IMR-90 (cell line): ENCODE measurements around the gene TAF1D. TPM values are rescaled to one million over a fixed set of nuclear protein-coding genes. Genes with fewer than 3 reads are reported as not detected.

Experiments used
- ATAC-seq: fragments of 200-7000 bp; cut with Tn5 transposase; 2 replicates; pipeline ENCODE4 v1.9.1; 2020; ENCODE audit warnings: low read depth, mild to moderate bottlenecking, moderate library complexity
- BruUV-seq: library from RNA; stranded (reverse); fragments of 400-500 nt; replicated peaks from 2 replicates; lab custom pipeline; 2021; lab: Mats Ljungman, UMichigan
- CTCF ChIA-PET: fragments of 300-600 bp; formaldehyde crosslinking; extraction: SDS; loops from one replicate; lab custom pipeline; 2021; ENCODE audit warnings: antibody characterized with exemption; lab: Yijun Ruan, JAX
- POLR2A ChIA-PET: fragments of 300-600 bp; sonication (Branson Sonifier 250); formaldehyde crosslinking; loops from one replicate; lab custom pipeline; 2022; ENCODE audit warnings: antibody characterized with exemption; ENCODE audit not compliant: unreplicated experiment; lab: Charles Lee
- DNase-seq: peaks from one replicate; pipeline ENCODE4 v3.0.0; 2013
- H2AFZ ChIP-seq: replicated peaks from 2 replicates; pipeline ENCODE3; 2013; ENCODE audit warnings: low read length, mild to moderate bottlenecking; ENCODE audit not compliant: poor library complexity
- H2AK5ac ChIP-seq: 2 replicates; pipeline ENCODE4 v1.6.1; 2013; ENCODE audit warnings: low read depth, low read length, inconsistent platforms
- H2AK9ac ChIP-seq: replicated peaks from 2 replicates; pipeline ENCODE3; 2013; ENCODE audit warnings: mild to moderate bottlenecking, low read depth, low read length, moderate library complexity; ENCODE audit not compliant: poor library complexity
- H2BK120ac ChIP-seq: 2 replicates; pipeline ENCODE4 v1.6.1; 2013; ENCODE audit warnings: low read depth, low read length, inconsistent platforms
- H2BK15ac ChIP-seq: 3 replicates; pipeline ENCODE4 v1.6.1; 2013; ENCODE audit warnings: low read depth, low read length, inconsistent platforms
- H2BK20ac ChIP-seq: 2 replicates; pipeline ENCODE4 v1.6.1; 2013; ENCODE audit warnings: low read depth, mild to moderate bottlenecking, inconsistent platforms, low read length, moderate library complexity
- H2BK5ac ChIP-seq: 2 replicates; pipeline ENCODE4 v1.6.1; 2013; ENCODE audit warnings: mild to moderate bottlenecking, low read depth, low read length, inconsistent platforms; ENCODE audit not compliant: poor library complexity, severe bottlenecking
- H3K14ac ChIP-seq: replicated peaks from 2 replicates; pipeline ENCODE4 v1.6.1; 2013; ENCODE audit warnings: low read depth, low read length, inconsistent platforms
- H3K18ac ChIP-seq: 2 replicates; pipeline ENCODE4 v1.6.1; 2013; ENCODE audit warnings: low read depth, low read length, control low read depth
- H3K23ac ChIP-seq: 2 replicates; pipeline ENCODE4 v1.6.1; 2013; ENCODE audit warnings: low read depth, low read length, inconsistent platforms
- H3K27ac ChIP-seq: 2 replicates; pipeline ENCODE4 v1.5.1; 2013; ENCODE audit warnings: mild to moderate bottlenecking, control low read depth, low read length; ENCODE audit not compliant: insufficient read depth
- H3K27me3 ChIP-seq: 2 replicates; pipeline ENCODE4 v1.6.1; 2013; ENCODE audit warnings: low read length; ENCODE audit not compliant: control insufficient read depth, insufficient read depth
- H3K36me3 ChIP-seq: 2 replicates; pipeline ENCODE4 v1.6.1; 2013; ENCODE audit warnings: low read length, mixed read lengths; ENCODE audit not compliant: control insufficient read depth, insufficient read depth
- H3K4ac ChIP-seq: 2 replicates; pipeline ENCODE4 v1.6.1; 2013; ENCODE audit warnings: low read depth, low read length, inconsistent platforms
- H3K4me1 ChIP-seq: 2 replicates; pipeline ENCODE4 v1.6.1; 2013; ENCODE audit warnings: low read length, mixed read lengths; ENCODE audit not compliant: control insufficient read depth, insufficient read depth
- H3K4me2 ChIP-seq: 2 replicates; pipeline ENCODE4 v1.6.1; 2013; ENCODE audit warnings: low read depth, mild to moderate bottlenecking, control low read depth, low read length, moderate library complexity
- H3K4me3 ChIP-seq: 2 replicates; pipeline ENCODE4 v1.5.1; 2013; ENCODE audit warnings: low read depth, mild to moderate bottlenecking, control low read depth, low read length, moderate library complexity; ENCODE audit not compliant: insufficient read depth
- H3K56ac ChIP-seq: 2 replicates; pipeline ENCODE4 v1.6.1; 2013; ENCODE audit warnings: low read length, inconsistent platforms; ENCODE audit not compliant: insufficient read depth; ENCODE audit errors: extremely low read depth
- H3K79me1 ChIP-seq, 2 experiments: 2 replicates each; pipeline ENCODE4 v1.6.1; 2013; ENCODE audit warnings: low read length in 2 of 2, inconsistent platforms in 1 of 2, low read depth in 1 of 2
- H3K9ac ChIP-seq: 2 replicates; pipeline ENCODE4 v1.6.1; 2013; ENCODE audit warnings: low read depth, low read length, control low read depth
- H3K9me1 ChIP-seq: 2 replicates; pipeline ENCODE4 v1.6.1; 2013; ENCODE audit warnings: low read length, inconsistent platforms; ENCODE audit not compliant: insufficient read depth
- H3K9me3 ChIP-seq: 2 replicates; pipeline ENCODE4 v1.6.1; 2013; ENCODE audit warnings: low read length; ENCODE audit not compliant: control insufficient read depth, insufficient read depth
- H4K20me1 ChIP-seq: 2 replicates; pipeline ENCODE4 v1.6.1; 2013; ENCODE audit warnings: low read length, inconsistent platforms; ENCODE audit not compliant: insufficient read depth
- H4K5ac ChIP-seq: 2 replicates; pipeline ENCODE4 v1.6.1; 2013; ENCODE audit warnings: mild to moderate bottlenecking, low read depth, low read length, control low read depth
- H4K8ac ChIP-seq, 2 experiments: 2 replicates each; pipeline ENCODE4 v1.6.1; 2013; ENCODE audit warnings: low read depth in 2 of 2, low read length in 2 of 2, control low read depth in 1 of 2, inconsistent platforms in 1 of 2
- H4K91ac ChIP-seq: 2 replicates; pipeline ENCODE4 v1.6.1; 2013; ENCODE audit warnings: low read depth, low read length, inconsistent platforms; ENCODE audit not compliant: insufficient read depth
- CEBPB ChIP-seq: IDR thresholded peaks from 2 replicates; pipeline ENCODE4 v1.6.1; 2012; ENCODE audit warnings: low read depth, low read length, improper control_type of control experiment
- MXI1 ChIP-seq: IDR thresholded peaks from 2 replicates; pipeline ENCODE4 v1.6.1; 2012; ENCODE audit warnings: low read depth, mild to moderate bottlenecking, low read length, moderate library complexity, borderline replicate concordance
- SMC3 ChIP-seq: fragments of 150-350 bp; IDR thresholded peaks from 2 replicates; pipeline ENCODE4 v1.6.1; 2016; ENCODE audit warnings: low read depth, mild to moderate bottlenecking, antibody characterized with exemption, low read length, moderate library complexity
- WGBS, 2 experiments: methylation state at CpG; one replicate each; pipeline versions ENCODE4 v1.1.5 to v1.1.7; 2013; ENCODE audit warnings: missing lambda C conversion rate in 2 of 2; ENCODE audit not compliant: insufficient read length in 1 of 2; ENCODE audit errors: extremely low coverage in 2 of 2; 5-methylcytosine and 5-hydroxymethylcytosine counted together
- dilution Hi-C: fragments of 300-500 bp; cut with HindIII; formaldehyde crosslinking; loops from one replicate; pipeline ENCODE4 v1.14.3; 2018; ENCODE audit warnings: low sequenced_read_pairs; ENCODE audit not compliant: unreplicated experiment
- in situ Hi-C: fragments of 300-500 bp; cut with MboI; formaldehyde crosslinking; loops from 3 replicates; pipeline ENCODE4 v1.14.3; 2019; ENCODE audit warnings: low sequenced_read_pairs, inconsistent platforms, mixed read lengths
- intact Hi-C: fragments of 100-400 bp; cut with micrococcal nuclease; formaldehyde crosslinking; loops from 2 replicates; pipeline ENCODE4 v1.10.0; 2022
- polyA plus RNA-seq, 3 experiments: library from polyadenylated mRNA; depleted of rRNA; stranded (reverse); fragments of >200 nt; gene quantifications; 2 replicates each; pipeline ENCODE4 v1.2.3, GENCODE V29; 2012; ENCODE audit warnings: low replicate concordance in 1 of 3
- total RNA-seq: library from RNA; depleted of rRNA; stranded (reverse); fragments of >200 nt; gene quantifications from 2 replicates; pipeline ENCODE4 v1.2.3, GENCODE V29; 2012
- TF ChIP-seq, protein P1 (sequence below): fragments of 150-350 bp; IDR thresholded peaks from 2 replicates; pipeline ENCODE4 v1.6.1; 2017; ENCODE audit warnings: mild to moderate bottlenecking, antibody characterized with exemption, low read length, low read depth

The TAF1D gene
- total and polyA plus RNA-seq, 2 of the 4 experiments (the other 2 are of a cell fraction): 56.8 to 133 TPM

DNA sequence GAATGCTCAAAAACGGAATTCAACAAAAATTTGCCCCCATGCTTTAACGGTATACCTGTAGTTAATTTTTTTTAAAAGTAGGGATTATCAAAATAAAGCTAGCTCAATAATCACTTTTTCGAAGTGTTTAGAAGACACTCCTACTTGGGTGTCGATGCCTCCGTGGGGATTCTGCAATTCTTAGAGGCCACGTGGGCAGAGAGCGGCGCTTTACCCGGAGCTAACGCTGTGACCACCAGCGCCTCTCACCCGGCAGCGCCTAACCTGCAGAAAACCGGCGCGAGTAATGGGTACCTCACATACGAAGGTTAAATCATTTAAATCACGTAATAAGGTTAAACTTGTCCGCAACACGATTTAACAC, 583 bp downstream of the TAF1D start:
- in situ Hi-C loops (no loop called here), intact Hi-C loops (loop anchor here (1.0 to 2.0 kb wide), 2 partner anchors 44 to 764 kb away; partner anchors contain the start of gene MED17), dilution Hi-C loops (no loop called here)
- peaks cover 24% of the 10 kb centered on the region for H3K36me3 ChIP-seq
- H3K27ac ChIP-seq: peak overlapping the region; percentile 94
- POLR2A ChIA-PET: interaction anchor here (0.7 to 1.5 kb wide), 3 partner anchors 9 to 989 kb away, joined by 3 to 8 read pairs (median 6); partner anchors contain the start of gene MED17
- 0 out of 2 replicates have a peak, but pooled peaks cover 2% of the 10 kb centered on the region for H3K9me1 ChIP-seq
- TSS peak; percentile 66 for BruUV-seq
- peak overlapping the region; percentile 95 for H2AK9ac ChIP-seq
- CTCF ChIA-PET: interaction anchor here (0.9 kb wide), 1 partner anchor 13 kb away, joined by 3 read pairs; no protein-coding TSS in a partner anchor
- no peaks in the 10 kb centered on the region for H3K4me1 ChIP-seq
- H4K8ac ChIP-seq: peak overlapping the region; percentile 86 to 97
- H3K23ac ChIP-seq: peak overlapping the region; percentile 100
- H3K9me3 ChIP-seq: no peaks in the 10 kb centered on the region
- peak overlapping the region; percentile 95 for H2AK5ac ChIP-seq
- peak overlapping the region; percentile 45 for H4K5ac ChIP-seq
- H2BK20ac ChIP-seq: no peak overlapping the region
- H3K18ac ChIP-seq: peak overlapping the region; percentile 34
- peak overlapping the region; percentile 100 for H3K9ac ChIP-seq
- H3K4ac ChIP-seq: peak overlapping the region; percentile 94
- peak overlapping the region; percentile 99 for H2AFZ ChIP-seq
- peak overlapping the region; percentile 95 for H3K56ac ChIP-seq
- DNase-seq: peak; percentile 49
- H3K4me2 ChIP-seq: peak overlapping the region; percentile 87
- H3K4me3 ChIP-seq: peak overlapping the region; percentile 70
- H2BK5ac ChIP-seq: peak overlapping the region; percentile 91
- no peaks in the 10 kb centered on the region for H3K27me3 ChIP-seq
- H4K20me1 ChIP-seq: peaks cover 42% of the 10 kb centered on the region
- peak overlapping the region; percentile 9 for H2BK120ac ChIP-seq
- ATAC-seq: peak; percentile 25
- 0% methylated on average over 9 of the region's 20 CpGs; no CpG with 5 or more reads in 1 of the 2 experiments for WGBS, 2 experiments
- TF ChIP-seq CEBPB (peak; percentile 48; the same call in 1 of the 2 replicates), MXI1 (peak; percentile 96), SMC3 (no peak)
- TF ChIP-seq, protein P1, sequence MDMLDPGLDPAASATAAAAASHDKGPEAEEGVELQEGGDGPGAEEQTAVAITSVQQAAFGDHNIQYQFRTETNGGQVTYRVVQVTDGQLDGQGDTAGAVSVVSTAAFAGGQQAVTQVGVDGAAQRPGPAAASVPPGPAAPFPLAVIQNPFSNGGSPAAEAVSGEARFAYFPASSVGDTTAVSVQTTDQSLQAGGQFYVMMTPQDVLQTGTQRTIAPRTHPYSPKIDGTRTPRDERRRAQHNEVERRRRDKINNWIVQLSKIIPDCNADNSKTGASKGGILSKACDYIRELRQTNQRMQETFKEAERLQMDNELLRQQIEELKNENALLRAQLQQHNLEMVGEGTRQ: peak; percentile 80
- peak overlapping the region; percentile 91 for H4K91ac ChIP-seq
- peaks cover 7 to 28% of the 10 kb centered on the region in 2 experiments; a peak in 3 of 4 replicates for H3K79me1 ChIP-seq
- H2BK15ac ChIP-seq: no peak overlapping the region
- peak overlapping the region; percentile 97 for H3K14ac ChIP-seq
